Measurements from ENCODE around the gene STAM2. TPM values are rescaled to one million over a fixed set of nuclear protein-coding genes. Genes with fewer than 3 reads are reported as not detected.
"Not testable (repeated sequence)": the region's sequence is repeated elsewhere in the genome, so short reads cannot be mapped to it uniquely, and the experiment has no call there.

The STAM2 gene
- total RNA-seq, 1 experiment from 2014 or later, result 28.1 TPM

- POLR2A ChIA-PET (ENCODE audit: low non-redundant PET), result interaction anchor here (0.6 kb wide), 1 partner anchor 497 kb away, joined by 3 read pairs; no protein-coding TSS in a partner anchor
- H3K27ac ChIP-seq (ENCODE audit: low read depth, low read length, poor library complexity, severe bottlenecking), result peak overlapping the region; percentile 96
Observed at GRCh38 chr2:152175012-152175367, 573 bp downstream of the STAM2 start.

GRCh38 chr2:152174574-152174973, 989 bp downstream of the STAM2 start:
- H3K36me3 ChIP-seq (ENCODE audit: insufficient read depth, low read length, poor library complexity, severe bottlenecking), result no peaks in the 10 kb centered on the region
- H3K9me3 ChIP-seq (ENCODE audit: low read depth, low read length, poor library complexity, severe bottlenecking), result no peaks in the 10 kb centered on the region
- H3K4me3 ChIP-seq (ENCODE audit: low read depth, low read length, poor library complexity, severe bottlenecking), result peak overlapping the region; percentile 83
- intact Hi-C loops (cut with micrococcal nuclease; ENCODE audit: unreplicated experiment), result loop anchor here (10.0 kb wide), 1 partner anchor 540 kb away; the partner anchor contains the start of genes ARL6IP6 and PRPF40A
- no peak for DNase-seq (ENCODE audit: low spot score)
- POLR2A ChIA-PET (ENCODE audit: low non-redundant PET), result interaction anchor here (0.6 kb wide), 1 partner anchor 497 kb away, joined by 3 read pairs; no protein-coding TSS in a partner anchor
- CTCF ChIA-PET, result no interaction called here
- H3K27ac ChIP-seq (ENCODE audit: low read depth, low read length, poor library complexity, severe bottlenecking), result peak overlapping the region; percentile 96
- TF ChIP-seq EZH2 (IDR thresholded peaks at IDR 0.05; ENCODE audit: borderline replicate concordance, low read depth, low read length, poor library complexity, severe bottlenecking), result no peak
- no TSS peak for BruUV-seq (replicated peaks)
- no peaks in the 10 kb centered on the region for H3K27me3 ChIP-seq (replicated peaks; ENCODE audit: insufficient read depth, low read depth, low read length, poor library complexity)
- no peaks in the 10 kb centered on the region for H3K4me1 ChIP-seq (ENCODE audit: insufficient read depth, low read length, poor library complexity, severe bottlenecking)

More at GRCh38 chr2:152175012-152175367, 573 bp downstream of the STAM2 start:
- Histone ChIP-seq H3K36me3 (ENCODE audit: insufficient read depth, low read length, poor library complexity, severe bottlenecking) (no peaks in the 10 kb centered on the region), H3K9me3 (ENCODE audit: low read depth, low read length, poor library complexity, severe bottlenecking) (no peaks in the 10 kb centered on the region), H3K27me3 (replicated peaks; ENCODE audit: insufficient read depth, low read depth, low read length, poor library complexity) (no peaks in the 10 kb centered on the region), H3K4me3 (ENCODE audit: low read depth, low read length, poor library complexity, severe bottlenecking) (peak overlapping the region; percentile 83), H3K4me1 (ENCODE audit: insufficient read depth, low read length, poor library complexity, severe bottlenecking) (no peaks in the 10 kb centered on the region)
- DNase-seq (ENCODE audit: low spot score), result no peak
- no TSS peak for BruUV-seq (replicated peaks)
- no peak for TF ChIP-seq CTCF (conservative IDR thresholded peaks at IDR 0.05; ENCODE audit: low read depth, low read length)
- no peak for TF ChIP-seq EZH2 (IDR thresholded peaks at IDR 0.05; ENCODE audit: borderline replicate concordance, low read depth, low read length, poor library complexity, severe bottlenecking)
- CTCF ChIA-PET, result no interaction called here
- intact Hi-C loops (cut with micrococcal nuclease; ENCODE audit: unreplicated experiment), result loop anchor here (5.0 to 10.0 kb wide), 3 partner anchors 247 to 562 kb away; partner anchors contain the start of genes ARL6IP6 and PRPF40A

- H3K4me1 ChIP-seq (ENCODE audit: insufficient read depth, low read length, poor library complexity, severe bottlenecking), result no peaks in the 10 kb centered on the region
- H3K4me3 ChIP-seq (ENCODE audit: low read depth, low read length, poor library complexity, severe bottlenecking), result peak overlapping the region; percentile 83
- TF ChIP-seq EZH2 (IDR thresholded peaks at IDR 0.05; ENCODE audit: borderline replicate concordance, low read depth, low read length, poor library complexity, severe bottlenecking) (no peak), CTCF (conservative IDR thresholded peaks at IDR 0.05; ENCODE audit: low read depth, low read length) (no peak)
- H3K9me3 ChIP-seq (ENCODE audit: low read depth, low read length, poor library complexity, severe bottlenecking), result no peaks in the 10 kb centered on the region
- CTCF ChIA-PET, result no interaction called here
- intact Hi-C loops (cut with micrococcal nuclease; ENCODE audit: unreplicated experiment), result loop anchor here (10.0 kb wide), 1 partner anchor 541 kb away; the partner anchor contains the start of genes ARL6IP6 and PRPF40A
- no peak overlapping the region for H3K27ac ChIP-seq (ENCODE audit: low read depth, low read length, poor library complexity, severe bottlenecking)
- no peaks in the 10 kb centered on the region for H3K27me3 ChIP-seq (replicated peaks; ENCODE audit: insufficient read depth, low read depth, low read length, poor library complexity)
- POLR2A ChIA-PET (ENCODE audit: low non-redundant PET), result no interaction called here
- no peak for DNase-seq (ENCODE audit: low spot score)
- no peaks in the 10 kb centered on the region for H3K36me3 ChIP-seq (ENCODE audit: insufficient read depth, low read length, poor library complexity, severe bottlenecking)
- BruUV-seq (replicated peaks), result no TSS peak
Observed at GRCh38 chr2:152173831-152174230, 1.7 kb downstream of the STAM2 start.

- DNase-seq (ENCODE audit: low spot score); H3K27me3 ChIP-seq (replicated peaks; ENCODE audit: insufficient read depth, low read depth, low read length, poor library complexity); H3K36me3 ChIP-seq (ENCODE audit: insufficient read depth, low read length, poor library complexity, severe bottlenecking); CTCF ChIA-PET; H3K4me3 ChIP-seq (ENCODE audit: low read depth, low read length, poor library complexity, severe bottlenecking); H3K9me3 ChIP-seq (ENCODE audit: low read depth, low read length, poor library complexity, severe bottlenecking); BruUV-seq (replicated peaks); H3K27ac ChIP-seq (ENCODE audit: low read depth, low read length, poor library complexity, severe bottlenecking); H3K4me1 ChIP-seq (ENCODE audit: insufficient read depth, low read length, poor library complexity, severe bottlenecking): not testable (repeated sequence)
- intact Hi-C loops (cut with micrococcal nuclease; ENCODE audit: unreplicated experiment), result loop anchor here (10.0 kb wide), 1 partner anchor 543 kb away; the partner anchor contains the start of genes ARL6IP6 and PRPF40A
- POLR2A ChIA-PET (ENCODE audit: low non-redundant PET), result interaction anchor here (0.6 kb wide), 1 partner anchor 545 kb away, joined by 13 read pairs; the partner anchor contains the start of gene PRPF40A
Observed at GRCh38 chr2:152172201-152172785, 3.3 kb downstream of the STAM2 start.

All from A673 (cell line).